Measurements from ENCODE around the gene TMEM204. TPM values are rescaled to one million over a fixed set of nuclear protein-coding genes. Genes with fewer than 3 reads are reported as not detected.

TMEM204 gene
- total and polyA plus RNA-seq, 2 donors (not counting 1 experiment from before 2014, with no cell fraction given) = 10.9 to 12.4 TPM

- TF ChIP-seq CTCF (conservative IDR thresholded peaks at IDR 0.05 in 1 of 2, IDR thresholded peaks at IDR 0.05 in 1 of 2; ENCODE audit: low read depth in 1 of 2, low read length in 2 of 2) = no peak
- no peak for TF ChIP-seq EZH2 (IDR thresholded peaks at IDR 0.05; ENCODE audit: low read length, missing control alignments)
These were observed 7.0 kb downstream of the TMEM204 start for GRCh38 chr16:1540556-1540855.

GRCh38 chr16:1541293-1542165, 8.1 kb downstream of the TMEM204 start:
- Histone ChIP-seq H3K79me2 (ENCODE audit: control insufficient read depth, insufficient read depth, low read length) (peaks cover 15% of the 10 kb centered on the region), H3K36me3 (ENCODE audit: control insufficient read depth, insufficient read depth, low read length) (peaks cover 25% of the 10 kb centered on the region), H3K9ac (ENCODE audit: insufficient read depth, low read length) (no peak overlapping the region), H3K27ac (ENCODE audit: insufficient read depth, low read length) (no peak overlapping the region), H4K20me1 (ENCODE audit: control insufficient read depth, extremely low read depth, insufficient read depth, low read length) (no peaks in the 10 kb centered on the region), H3K27me3 (ENCODE audit: control insufficient read depth, insufficient read depth, low read length) (no peaks in the 10 kb centered on the region), H3K4me3 (replicated peaks in 1 of 4; ENCODE audit: control extremely low read depth in 1 of 4, insufficient read depth in 1 of 4, low read depth in 3 of 4, low read length in 4 of 4) (no peak overlapping the region), H3K9me3 (ENCODE audit: control insufficient read depth, insufficient read depth, low read depth, low read length) (no peaks in the 10 kb centered on the region), H3K4me1 (ENCODE audit: control insufficient read depth, extremely low read depth, insufficient read depth, low read length) (peaks cover 23% of the 10 kb centered on the region), H3K4me2 (ENCODE audit: extremely low read depth, insufficient read depth, low read length) (no peak overlapping the region), H2AFZ (ENCODE audit: low read length) (no peak overlapping the region)
- no peak for DNase-seq (ENCODE audit: low read depth in 2 of 2)
- TF ChIP-seq EZH2 (IDR thresholded peaks at IDR 0.05; ENCODE audit: low read length, missing control alignments) = no peak
- no peak for TF ChIP-seq CTCF (conservative IDR thresholded peaks at IDR 0.05 in 1 of 2, IDR thresholded peaks at IDR 0.05 in 1 of 2; ENCODE audit: low read depth in 1 of 2, low read length in 2 of 2)

More at GRCh38 chr16:1540556-1540855, 7.0 kb downstream of the TMEM204 start:
- Histone ChIP-seq H3K27ac (ENCODE audit: insufficient read depth, low read length) (no peak overlapping the region), H3K4me3 (replicated peaks in 1 of 4; ENCODE audit: control extremely low read depth in 1 of 4, insufficient read depth in 1 of 4, low read depth in 3 of 4, low read length in 4 of 4) (no peak overlapping the region), H4K20me1 (ENCODE audit: control insufficient read depth, extremely low read depth, insufficient read depth, low read length) (no peaks in the 10 kb centered on the region), H3K36me3 (ENCODE audit: control insufficient read depth, insufficient read depth, low read length) (peaks cover 26% of the 10 kb centered on the region), H3K4me2 (ENCODE audit: extremely low read depth, insufficient read depth, low read length) (no peak overlapping the region), H2AFZ (ENCODE audit: low read length) (no peak overlapping the region), H3K79me2 (ENCODE audit: control insufficient read depth, insufficient read depth, low read length) (peaks cover 24% of the 10 kb centered on the region), H3K9me3 (ENCODE audit: control insufficient read depth, insufficient read depth, low read depth, low read length) (no peaks in the 10 kb centered on the region), H3K27me3 (ENCODE audit: control insufficient read depth, insufficient read depth, low read length) (no peaks in the 10 kb centered on the region), H3K4me1 (ENCODE audit: control insufficient read depth, extremely low read depth, insufficient read depth, low read length) (peaks cover 22% of the 10 kb centered on the region), H3K9ac (ENCODE audit: insufficient read depth, low read length) (no peak overlapping the region)
- DNase-seq (ENCODE audit: low read depth in 2 of 2) = no peak

- H3K4me1 ChIP-seq (ENCODE audit: control insufficient read depth, extremely low read depth, insufficient read depth, low read length) = peaks cover 19% of the 10 kb centered on the region
- H3K27me3 ChIP-seq (ENCODE audit: control insufficient read depth, insufficient read depth, low read length) = no peaks in the 10 kb centered on the region
- no peak overlapping the region for H3K9ac ChIP-seq (ENCODE audit: insufficient read depth, low read length)
- H3K27ac ChIP-seq (ENCODE audit: insufficient read depth, low read length) = no peak overlapping the region
- H3K4me2 ChIP-seq (ENCODE audit: extremely low read depth, insufficient read depth, low read length) = no peak overlapping the region
- H3K36me3 ChIP-seq (ENCODE audit: control insufficient read depth, insufficient read depth, low read length) = peaks cover 21% of the 10 kb centered on the region
- H2AFZ ChIP-seq (ENCODE audit: low read length) = no peak overlapping the region
- H3K79me2 ChIP-seq (ENCODE audit: control insufficient read depth, insufficient read depth, low read length) = peaks cover 9% of the 10 kb centered on the region
- H3K9me3 ChIP-seq (ENCODE audit: control insufficient read depth, insufficient read depth, low read depth, low read length) = no peaks in the 10 kb centered on the region
- H4K20me1 ChIP-seq (ENCODE audit: control insufficient read depth, extremely low read depth, insufficient read depth, low read length) = no peaks in the 10 kb centered on the region
- TF ChIP-seq EZH2 (IDR thresholded peaks at IDR 0.05; ENCODE audit: low read length, missing control alignments) (no peak), CTCF (conservative IDR thresholded peaks at IDR 0.05 in 1 of 2, IDR thresholded peaks at IDR 0.05 in 1 of 2; ENCODE audit: low read depth in 1 of 2, low read length in 2 of 2) (no peak)
- H3K4me3 ChIP-seq (replicated peaks in 1 of 4; ENCODE audit: control extremely low read depth in 1 of 4, insufficient read depth in 1 of 4, low read depth in 3 of 4, low read length in 4 of 4) = no peak overlapping the region
- no peak for DNase-seq (ENCODE audit: low read depth in 2 of 2)
These were observed 8.7 kb downstream of the TMEM204 start for GRCh38 chr16:1542166-1542500.

Measured in fibroblast of lung (primary cell).